Endothelial cell of hepatic sinusoid (primary cell): ENCODE results near the gene BCL6.

Source experiments
- in situ Hi-C: cut with HindIII; loops from 2 replicates; pipeline ENCODE4 v1.10.0; 2017; ENCODE audit warnings: low sequenced_read_pairs

The BCL6 gene

DNA sequence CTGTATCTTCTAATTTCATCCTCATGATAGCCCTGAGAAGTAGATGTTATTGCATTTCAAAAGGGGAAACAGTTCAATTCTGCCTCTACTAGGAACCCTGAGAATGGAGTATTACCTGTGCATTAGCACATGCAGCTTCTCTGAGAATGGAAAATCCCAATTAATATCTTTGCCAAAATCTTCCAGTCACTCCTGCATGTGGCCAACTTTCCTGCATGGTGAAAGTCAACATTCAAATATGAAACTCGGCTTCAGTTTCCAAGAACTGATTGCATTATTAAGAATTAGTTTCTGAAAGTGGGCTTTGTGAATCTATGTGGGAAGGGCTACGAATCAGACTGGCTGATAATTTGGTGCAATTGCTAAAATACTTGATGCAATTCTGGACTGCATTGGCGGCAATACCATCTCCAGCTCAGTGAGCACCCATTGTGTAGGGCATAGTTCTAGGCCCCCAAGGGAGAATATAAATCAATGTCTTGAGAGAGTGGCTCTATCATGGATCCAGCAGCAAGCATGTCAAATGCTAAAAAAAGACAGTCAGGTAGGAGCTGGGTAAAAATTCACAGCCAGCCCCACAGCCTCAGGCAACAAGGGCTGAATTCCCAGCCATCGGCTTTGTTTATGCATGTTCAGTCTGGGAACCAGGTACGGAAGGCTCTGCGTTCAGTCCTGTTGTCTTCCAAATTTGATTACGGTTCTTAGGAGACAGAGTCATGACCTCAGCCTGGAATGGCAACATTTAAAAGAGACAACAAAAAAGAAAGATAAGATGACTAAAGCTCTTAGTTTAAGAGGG, 18.8 kb upstream of the BCL6 start:
- in situ Hi-C loops: no loop called here

GRCh38 chr3:187762792-187763191, 17.5 kb upstream of the BCL6 start:
- in situ Hi-C loops: no loop called here

GRCh38 chr3:187759601-187760000, 14.3 kb upstream of the BCL6 start:
- in situ Hi-C loops: loop anchor here (5.0 kb wide), 1 partner anchor 153 kb away; no protein-coding TSS in a partner anchor

GRCh38 chr3:187758318-187758955, 13.2 kb upstream of the BCL6 start:
- in situ Hi-C loops: loop anchor here (5.0 kb wide), 1 partner anchor 154 kb away; no protein-coding TSS in a partner anchor

- in situ Hi-C loops: no loop called here
These were observed 8.2 kb upstream of the BCL6 start for GRCh38 chr3:187753516-187753915.

GRCh38 chr3:187750513-187751123, 5.3 kb upstream of the BCL6 start:
- in situ Hi-C loops: no loop called here

DNA sequence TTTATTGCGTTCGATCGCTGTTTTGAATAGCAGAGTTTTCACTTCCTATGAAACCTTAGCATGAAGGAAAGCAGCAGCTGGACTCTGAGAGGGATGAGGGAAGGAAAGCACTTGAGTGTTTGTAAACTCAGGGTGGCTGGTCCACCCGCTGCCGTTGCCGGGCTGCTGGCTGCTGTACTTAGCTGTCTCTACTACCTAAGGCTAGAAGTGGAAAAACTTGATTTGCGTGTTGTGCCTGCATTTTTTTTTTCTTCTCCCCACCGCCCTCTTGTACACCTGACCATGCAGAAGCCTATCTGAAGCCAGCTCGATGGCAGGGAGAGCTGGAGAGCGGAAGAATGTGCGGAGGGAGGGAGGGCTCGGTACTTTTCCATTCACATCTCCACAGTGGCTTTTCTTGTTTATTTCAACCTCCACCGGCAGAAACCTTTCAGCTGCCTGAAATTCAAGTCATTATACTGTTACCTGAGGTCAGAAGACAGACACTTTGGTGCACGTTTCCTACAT, 4.8 kb upstream of the BCL6 start:
- in situ Hi-C loops: no loop called here

DNA sequence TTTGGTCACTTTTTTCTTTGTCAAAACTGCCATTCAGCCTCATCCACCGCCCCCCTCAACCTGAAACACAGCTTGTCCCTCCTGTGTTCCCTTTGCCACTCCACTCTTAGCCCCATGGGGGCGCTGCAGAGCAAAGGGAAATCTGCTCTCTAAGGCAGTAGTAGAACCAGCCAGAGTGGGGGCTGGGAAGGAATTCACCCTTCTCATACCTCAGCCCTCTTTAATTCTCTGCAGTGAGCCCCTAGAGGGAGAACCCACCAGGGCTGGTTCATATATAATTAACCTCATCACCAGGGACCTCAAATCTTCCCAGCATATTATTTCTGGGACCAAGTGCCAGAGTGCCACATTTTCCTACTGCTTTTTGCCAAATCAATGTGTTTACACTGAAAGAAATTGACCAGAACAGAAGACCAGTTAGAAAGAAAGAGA, 2.8 kb upstream of the BCL6 start:
- in situ Hi-C loops: loop anchor here (5.0 to 25.0 kb wide), 9 partner anchors 59 to 1119 kb away; partner anchors contain the start of gene LPP

DNA sequence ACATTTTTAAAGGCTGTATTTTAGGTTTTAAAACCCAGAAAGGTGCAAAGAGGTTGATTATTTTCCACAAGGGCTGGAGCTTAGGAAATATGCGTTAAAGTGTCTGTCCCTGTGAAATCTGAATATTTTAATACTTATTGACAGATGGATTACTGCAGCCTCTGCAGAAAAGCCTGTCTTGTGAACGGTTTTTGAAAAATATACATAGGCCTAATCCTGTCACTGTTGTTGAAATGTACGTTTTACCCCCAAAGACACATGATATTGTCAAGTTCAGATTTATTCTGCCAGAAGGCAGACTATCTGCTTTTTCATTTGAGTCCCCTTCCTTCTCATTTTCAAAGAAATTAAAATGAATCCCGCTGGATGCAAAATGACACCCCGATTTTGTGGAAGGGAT, 2.2 kb upstream of the BCL6 start:
- in situ Hi-C loops: loop anchor here (5.0 to 25.0 kb wide), 9 partner anchors 60 to 1120 kb away; partner anchors contain the start of gene LPP

DNA sequence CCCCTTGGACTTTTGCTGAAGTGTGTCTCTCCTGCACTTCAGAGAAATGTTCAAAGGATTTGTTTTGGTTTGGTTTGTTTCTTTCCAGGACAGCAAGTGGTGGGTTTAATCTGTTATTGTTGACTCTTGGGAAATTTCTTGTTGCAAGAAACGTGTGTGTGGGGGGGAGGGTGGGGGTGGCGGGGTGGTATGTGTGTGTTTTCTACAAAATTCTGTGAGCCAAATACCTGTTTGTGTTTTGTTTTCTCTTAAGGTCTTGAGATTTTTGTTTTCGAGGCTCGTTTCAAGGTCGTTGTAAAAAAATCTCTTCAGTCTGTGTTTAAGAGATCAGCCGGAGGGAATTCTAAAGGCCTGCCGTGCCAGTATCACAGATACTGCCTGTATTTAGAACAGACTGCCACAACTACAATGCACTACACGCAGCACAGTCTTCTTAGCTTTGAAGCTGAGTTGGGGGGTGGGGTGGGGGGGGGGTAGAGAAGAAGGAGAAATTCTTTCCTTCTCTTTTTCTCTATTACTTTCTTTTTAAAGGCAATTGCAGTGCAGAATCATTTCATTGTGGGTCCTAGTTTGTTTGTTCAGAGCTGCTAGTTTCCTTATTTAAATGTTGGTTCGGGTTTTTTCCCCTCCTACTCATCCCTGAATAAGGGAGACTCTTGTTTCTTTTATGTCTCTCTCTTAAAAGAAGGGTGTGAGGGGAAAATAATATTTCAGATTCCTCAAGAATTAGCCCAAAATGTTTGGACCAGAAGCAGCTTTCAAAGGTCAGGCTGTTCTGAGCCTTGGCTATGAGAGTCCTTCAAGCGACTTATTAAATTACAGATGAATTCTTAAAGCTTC, 1.4 kb upstream of the BCL6 start:
- in situ Hi-C loops: loop anchor here (5.0 to 25.0 kb wide), 9 partner anchors 61 to 1121 kb away; partner anchors contain the start of gene LPP

DNA sequence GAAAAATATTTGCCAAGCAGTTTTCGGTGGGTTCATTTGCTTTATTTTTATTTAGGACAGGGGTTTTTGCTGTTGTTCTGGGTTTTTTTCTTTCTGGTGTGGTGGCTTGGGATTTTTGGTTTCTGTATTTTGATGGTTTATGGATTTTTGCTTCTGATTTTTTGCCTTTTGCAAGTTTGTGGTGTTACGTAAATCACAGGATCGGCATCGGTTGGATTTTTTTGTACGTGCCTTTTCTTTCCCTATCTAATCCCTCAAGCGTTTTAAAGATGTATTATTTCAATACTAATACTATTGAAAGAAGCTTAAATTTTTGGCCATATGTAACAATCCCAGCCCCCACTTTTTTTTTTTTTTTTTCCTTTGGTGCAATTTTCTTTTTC, 782 bp upstream of the BCL6 start:
- in situ Hi-C loops: loop anchor here (5.0 to 25.0 kb wide), 9 partner anchors 61 to 1121 kb away; partner anchors contain the start of gene LPP

- in situ Hi-C loops: loop anchor here (5.0 to 25.0 kb wide), 10 partner anchors 63 to 1208 kb away; partner anchors contain the start of gene LPP
These were observed 808 bp downstream of the BCL6 start for GRCh38 chr3:187744169-187745151.

DNA sequence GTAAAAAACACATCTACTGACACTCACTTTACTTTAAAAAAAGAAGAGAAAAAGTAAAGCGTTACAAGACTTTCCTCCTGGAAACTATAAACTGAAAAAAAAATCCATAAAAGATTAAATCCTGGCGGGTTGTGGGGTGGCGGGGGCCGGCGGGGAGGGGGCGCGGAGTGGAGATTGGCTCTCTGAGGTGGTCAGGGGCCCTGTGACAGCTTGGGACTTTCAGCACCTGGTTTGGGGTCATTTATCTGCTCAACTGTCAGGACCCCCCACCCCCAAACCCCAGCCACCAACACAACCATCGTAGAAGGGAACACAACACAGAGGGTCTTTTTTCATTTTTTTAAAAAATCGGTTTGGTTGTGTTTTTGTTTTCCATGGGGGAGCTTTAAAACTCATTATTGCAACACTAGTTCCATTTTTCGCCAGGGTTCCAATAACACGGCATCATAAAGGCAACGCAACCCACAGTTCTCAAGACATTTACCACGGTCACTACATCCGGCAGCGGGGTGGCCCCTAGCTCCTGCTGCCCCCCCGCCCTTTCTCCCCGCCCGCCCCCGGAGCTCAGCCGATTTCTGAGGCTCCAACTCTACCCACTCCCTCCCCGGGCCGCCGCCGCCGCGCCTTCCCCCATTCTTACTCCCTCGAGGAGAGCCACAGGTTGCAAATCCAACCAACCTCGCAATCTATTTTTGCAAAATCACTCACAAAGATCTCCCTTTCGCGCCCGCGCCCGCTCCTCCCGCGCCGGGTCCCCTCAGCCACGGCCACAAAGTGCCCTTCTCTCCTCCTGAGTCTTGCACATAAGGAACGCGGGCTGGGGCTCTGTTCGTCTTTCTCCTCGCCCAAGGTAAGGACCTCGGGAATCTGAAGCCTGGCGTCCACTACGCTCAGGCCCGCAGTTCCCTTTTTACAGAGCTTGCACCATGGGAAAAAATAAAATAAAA, 1.8 kb downstream of the BCL6 start:
- in situ Hi-C loops: loop anchor here (5.0 to 25.0 kb wide), 7 partner anchors 311 to 1209 kb away; no protein-coding TSS in a partner anchor

DNA sequence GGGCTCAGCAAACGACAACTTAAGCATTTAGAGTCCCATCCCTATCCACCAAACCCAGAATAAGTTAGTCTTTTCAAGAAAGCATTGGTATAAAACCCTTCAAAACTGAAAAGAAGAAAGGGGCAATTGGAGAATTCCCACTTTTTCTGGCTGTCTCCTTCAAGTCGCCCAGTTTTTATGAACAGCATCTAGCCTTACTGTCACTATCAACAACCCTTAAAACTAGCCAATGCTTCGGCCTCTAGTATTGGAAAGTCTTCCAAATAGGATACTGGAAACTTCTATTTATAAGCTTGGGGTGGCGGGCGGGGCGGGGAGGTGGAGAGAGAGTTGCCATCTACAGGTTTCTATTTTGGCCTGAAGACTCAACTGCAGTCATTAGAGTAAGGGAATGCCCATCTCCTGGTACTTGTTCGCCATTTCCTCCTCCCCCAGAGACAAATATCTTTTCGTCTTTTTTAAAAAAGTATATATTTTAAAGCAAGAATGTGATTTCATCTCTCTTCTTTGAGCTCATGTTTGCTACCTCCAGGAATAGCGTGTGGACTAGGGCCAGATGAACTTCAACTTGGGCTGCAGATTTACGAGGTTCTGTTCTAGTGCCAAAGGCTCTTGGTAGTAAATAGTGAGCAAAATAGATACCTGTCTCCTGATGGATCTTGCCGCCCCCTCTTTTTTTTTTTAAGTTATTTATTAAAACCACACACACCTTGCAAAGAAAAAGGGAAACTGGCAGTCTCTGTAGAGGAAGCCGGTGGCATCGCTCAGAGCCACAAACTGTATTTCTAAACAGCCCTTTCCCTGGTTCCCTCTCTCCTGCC, 2.7 kb downstream of the BCL6 start:
- in situ Hi-C loops: loop anchor here (5.0 to 25.0 kb wide), 7 partner anchors 312 to 1210 kb away; no protein-coding TSS in a partner anchor

- in situ Hi-C loops: loop anchor here (5.0 to 25.0 kb wide), 7 partner anchors 313 to 1211 kb away; no protein-coding TSS in a partner anchor
These were observed 3.6 kb downstream of the BCL6 start for GRCh38 chr3:187741403-187742350.
